HT-29 (cell line): ENCODE results near the gene PRRX2. TPM values are rescaled to one million over a fixed set of nuclear protein-coding genes. Genes with fewer than 3 reads are reported as not detected.
"Not testable (repeated sequence)": the region's sequence is repeated elsewhere in the genome, so short reads cannot be mapped to it uniquely, and the experiment has no call there.

Experiments
- DNase-seq: peaks from one replicate; pipeline ENCODE4 v3.0.0-alpha.2; 2015; ENCODE audit warnings: low spot score
- total RNA-seq: library from RNA; depleted of rRNA; stranded (reverse); fragments of >200 nt; shearing (Covaris generic); gene quantifications from 2 replicates; pipeline ENCODE4 v1.2.3, GENCODE V29; 2014

The PRRX2 gene
- total RNA-seq, 1 experiment from 2014 or later: not detected

DNA sequence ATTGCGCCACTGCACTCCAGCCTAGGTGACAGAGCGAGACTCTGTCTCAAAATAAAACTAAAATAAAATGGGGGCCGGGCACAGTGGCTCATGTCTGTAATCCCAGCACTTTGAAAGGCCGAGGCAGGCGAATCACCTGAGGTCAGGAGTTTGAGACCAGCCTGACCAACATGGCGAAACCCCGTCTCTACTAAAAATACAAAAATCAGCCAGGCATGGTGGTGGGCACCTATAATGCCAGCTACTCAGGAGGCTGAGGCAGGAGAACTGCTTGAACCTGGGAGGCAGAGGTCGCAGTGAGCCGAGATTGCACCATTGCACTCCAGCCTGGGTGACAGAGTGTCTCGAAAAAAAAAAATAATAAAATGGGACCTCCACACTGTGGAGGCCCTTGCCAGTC is 29.1 kb upstream of the PRRX2 start:
- not testable (repeated sequence) for DNase-seq

DNA sequence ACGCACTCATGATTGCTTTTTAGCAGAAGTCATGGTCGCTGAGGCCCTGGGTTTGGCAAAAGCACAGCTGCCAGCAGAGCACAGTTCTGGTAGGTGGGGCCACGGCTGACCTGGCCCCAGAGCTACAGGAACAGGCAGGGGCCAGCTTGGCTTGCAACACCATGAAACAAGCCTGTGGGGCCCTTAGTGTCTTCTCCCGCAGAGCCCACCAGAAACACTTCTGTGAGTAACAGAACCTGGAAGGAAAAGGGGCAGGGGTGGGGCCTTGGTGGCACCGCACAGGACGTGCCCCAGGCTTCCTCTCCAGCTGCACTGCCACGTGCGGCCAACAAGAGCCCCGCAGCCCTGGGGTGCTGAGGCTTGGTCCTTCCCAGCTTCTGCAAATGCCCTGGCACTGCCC is 28.3 kb upstream of the PRRX2 start:
- no peak for DNase-seq

DNA sequence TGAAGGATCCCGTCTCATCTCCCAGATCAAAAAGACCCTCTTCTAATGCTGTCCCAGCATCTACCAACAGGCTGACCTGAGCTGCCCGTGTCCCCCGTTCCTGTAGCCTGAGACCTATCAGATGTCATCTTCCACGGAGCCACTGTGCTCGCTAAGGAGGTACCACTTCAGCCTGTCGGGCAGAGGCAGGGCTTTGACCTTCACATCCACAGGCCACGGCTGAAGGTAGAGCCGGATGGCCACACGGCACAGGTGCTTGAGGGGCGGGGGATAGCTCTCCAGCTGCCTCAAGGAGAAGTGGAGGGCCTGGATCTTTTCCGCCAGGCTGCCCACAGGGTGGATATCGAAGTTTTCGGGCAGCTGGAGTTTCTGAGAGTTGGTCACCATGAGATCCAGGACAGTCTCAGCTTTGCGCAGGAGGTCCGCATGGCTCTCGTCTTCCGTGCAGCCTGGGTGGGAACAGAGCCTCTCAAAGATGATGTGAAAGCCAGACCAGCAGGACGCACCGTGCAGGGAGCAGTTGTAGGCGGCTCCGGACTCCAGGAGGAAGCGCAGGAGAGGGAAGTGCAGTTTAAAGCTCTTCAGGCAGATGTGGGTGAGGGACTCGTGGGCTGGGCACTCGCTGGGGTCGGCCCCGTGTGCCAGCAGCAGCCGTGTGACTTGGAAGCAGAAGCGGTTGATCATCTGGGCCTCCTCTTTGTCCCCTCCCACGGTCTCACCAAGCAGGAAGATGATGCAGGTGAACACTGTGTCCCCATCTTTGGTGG is 27.6 kb upstream of the PRRX2 start:
- DNase-seq: no peak

DNA sequence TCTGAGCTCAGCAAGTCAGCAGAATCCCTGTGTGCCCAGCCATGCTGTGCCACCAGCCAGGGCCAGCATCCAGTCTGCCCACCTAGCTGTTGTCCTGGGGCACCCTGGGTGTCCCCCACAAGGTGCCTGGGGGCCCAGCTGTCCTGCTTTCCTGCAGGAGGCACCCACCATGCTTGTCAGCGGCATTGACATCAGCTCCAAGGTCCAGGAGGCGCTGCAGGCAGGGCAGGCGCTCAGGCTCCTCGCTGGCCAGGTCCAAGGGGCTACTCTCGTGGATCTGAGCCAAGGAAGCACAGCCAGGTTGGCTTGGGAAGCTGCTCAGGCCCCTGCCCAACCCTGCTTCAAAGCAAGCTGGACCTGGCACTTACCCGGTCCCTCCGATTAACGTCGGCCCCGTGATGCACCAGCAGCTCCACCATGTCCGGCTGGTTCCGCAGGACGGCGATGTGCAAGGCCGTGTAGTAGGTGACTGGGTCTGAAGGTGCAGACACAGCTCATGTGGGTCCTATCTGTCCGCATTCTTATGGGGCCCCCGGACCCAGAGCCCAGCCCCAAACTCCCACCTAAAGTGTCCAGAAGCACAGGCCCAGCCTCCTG is 26.3 kb upstream of the PRRX2 start:
- no peak for DNase-seq

DNA sequence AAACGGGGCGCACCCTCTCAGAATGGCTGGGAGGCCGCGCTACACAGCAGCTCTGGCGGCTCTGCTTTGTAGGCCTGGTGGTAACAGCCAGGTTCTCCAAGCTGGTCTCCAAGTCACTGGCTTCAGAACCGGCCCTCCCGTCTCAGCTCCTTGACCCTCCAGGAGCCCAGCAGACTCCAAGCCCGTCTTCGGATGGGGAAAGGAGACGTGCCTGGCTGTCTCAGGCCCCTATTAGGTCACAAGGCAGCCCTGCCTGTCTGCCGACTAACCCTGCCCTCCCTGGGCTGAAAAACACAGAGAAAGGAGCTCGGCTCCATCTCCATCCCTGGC is 25.7 kb upstream of the PRRX2 start:
- DNase-seq: no peak

DNA sequence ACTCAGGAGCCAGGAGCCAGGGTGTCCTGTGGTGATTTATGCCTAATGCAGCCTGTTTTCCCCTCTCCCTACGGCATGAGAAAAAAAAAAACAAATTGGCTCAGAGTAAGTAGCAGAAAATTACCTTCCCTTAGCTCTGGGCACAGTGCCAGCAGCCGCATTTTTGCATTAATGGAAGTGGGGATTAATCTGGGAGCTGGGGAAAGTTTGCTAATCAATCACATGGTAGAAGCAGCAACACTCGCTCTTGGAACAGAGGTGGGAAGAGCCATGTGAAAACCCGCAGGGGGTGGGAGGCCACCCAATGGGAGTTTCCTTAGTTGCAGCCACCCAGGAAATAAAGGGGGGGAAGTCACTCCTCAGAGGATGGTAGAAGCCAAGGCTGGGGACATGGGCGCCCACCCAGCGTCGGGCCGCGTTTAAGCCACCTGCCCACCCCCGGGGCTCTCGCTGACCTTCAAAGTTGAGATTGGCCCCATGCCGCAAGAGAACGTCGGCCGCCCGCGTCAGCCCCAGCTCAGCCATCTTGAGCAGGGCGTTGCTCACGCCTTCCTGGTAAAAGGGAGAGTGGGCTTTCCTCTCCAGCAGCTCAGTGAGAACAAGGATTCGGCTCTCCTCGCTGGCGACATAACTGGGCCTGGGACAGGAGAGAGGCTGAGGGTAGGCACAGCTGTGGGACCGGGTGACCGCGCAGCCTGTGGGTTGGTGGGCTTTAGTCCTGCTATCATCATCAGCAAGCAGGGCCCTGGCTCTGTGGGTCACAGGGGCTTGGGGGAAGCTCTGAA is 25.2 kb upstream of the PRRX2 start:
- DNase-seq: peak; percentile 38

DNA sequence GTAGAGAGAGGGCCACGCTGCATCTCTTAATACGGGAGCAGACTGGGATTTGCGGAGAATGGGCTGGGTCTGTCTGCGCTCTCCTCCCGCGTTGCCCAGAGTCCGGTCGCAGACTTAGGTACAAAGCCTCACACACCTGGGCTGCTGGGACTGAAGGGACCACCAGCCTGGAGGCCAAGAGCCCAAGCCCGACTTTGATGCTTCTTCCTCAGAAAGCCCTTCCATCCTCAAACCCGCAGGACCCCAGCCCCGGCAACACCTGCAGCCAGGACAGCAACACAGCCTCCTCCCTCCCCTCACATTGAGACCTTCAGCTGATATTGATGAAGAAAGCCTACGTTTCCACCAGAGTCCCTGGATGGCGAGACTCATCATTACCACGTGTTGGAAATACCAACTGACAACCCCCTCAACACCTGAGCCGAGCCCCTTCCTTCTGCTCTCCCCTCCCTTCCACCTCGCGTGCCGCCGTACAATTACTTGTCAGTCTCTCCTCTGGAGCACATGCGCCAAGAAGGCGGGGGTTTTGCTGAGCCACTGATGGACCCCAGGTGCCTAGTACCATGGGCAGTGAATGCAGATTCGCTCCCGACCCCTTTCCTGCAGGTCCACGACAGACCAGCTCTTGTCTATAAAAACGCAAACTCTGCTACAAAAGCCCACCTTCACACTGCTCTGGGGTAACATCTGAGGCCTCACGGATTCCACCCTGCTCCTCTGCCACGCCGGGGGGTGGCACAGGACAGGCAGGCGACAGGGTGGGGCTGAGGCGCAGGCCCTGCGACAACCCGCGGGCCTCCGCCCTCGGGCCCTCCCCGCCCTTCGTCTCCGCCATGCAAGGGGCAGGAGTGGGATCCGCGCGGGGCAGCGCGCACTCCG is 24.3 kb upstream of the PRRX2 start:
- peak; percentile 13 for DNase-seq

DNA sequence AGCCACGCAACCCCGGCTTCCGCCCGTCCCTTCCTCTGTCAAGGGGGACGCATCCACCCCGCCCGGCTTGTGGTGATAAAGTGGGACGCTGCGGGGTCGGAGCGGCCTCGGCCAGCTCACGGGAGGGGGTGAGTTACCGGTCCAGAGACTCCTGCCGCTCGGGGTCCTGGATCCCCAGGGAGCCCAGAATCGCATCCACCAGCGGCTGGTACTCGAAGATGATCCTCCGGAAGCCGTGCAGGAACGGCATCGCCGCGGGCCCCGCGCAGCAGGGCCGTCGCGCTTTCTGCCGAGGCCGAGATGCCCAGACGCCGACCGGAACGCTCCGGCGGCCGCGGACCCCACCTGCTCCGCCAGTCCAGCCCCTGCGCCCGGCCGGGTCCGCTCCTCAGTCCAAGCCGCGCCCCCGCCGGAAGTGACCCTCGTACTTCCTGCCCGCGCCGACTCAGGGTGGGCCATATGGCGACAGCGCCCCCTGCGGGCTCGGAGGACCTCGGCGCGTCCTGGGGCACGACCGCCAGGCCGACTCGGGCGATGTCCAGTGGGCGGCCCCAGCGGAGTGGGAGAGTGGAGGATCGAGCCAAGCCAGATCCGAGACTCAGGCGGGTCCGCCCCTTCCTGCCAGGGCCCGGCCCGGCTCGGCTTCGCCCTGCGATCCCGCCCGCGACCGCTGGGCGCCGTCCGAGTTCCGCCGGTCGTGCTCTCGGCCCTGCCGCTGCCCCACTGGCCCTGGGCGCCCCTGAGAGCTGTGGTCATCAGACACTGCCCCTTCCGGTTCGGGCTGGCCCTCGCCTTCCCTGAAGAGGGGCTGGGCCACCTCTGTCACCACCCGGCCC is 23.5 kb upstream of the PRRX2 start, which contains the start of gene ASB6:
Gene ASB6 (minus strand): TSS at position 402 of the 836 bp plus-strand sequence. CDS start 152 bp downstream, at position 250.
- peak; percentile 98 for DNase-seq

DNA sequence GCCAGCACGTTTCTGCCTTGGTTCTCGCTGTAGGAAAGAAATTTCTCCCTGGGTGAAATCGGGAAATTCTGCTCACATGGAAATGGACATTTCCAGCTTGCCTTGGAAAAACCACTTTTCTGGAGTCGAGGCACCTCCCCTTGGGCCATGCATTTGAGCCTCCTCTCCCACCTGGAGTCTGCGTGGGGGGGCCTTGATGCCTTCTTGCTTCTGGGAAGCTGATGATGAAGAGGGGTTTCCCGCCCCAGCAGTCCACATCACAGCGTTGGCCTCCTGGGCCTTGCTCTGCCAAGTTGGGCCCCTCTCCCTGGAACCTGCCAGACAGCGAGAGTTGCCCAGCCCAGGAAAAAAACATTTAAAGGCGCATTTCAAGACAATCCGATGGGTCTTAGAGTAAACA is 21.7 kb upstream of the PRRX2 start:
- no peak for DNase-seq

DNA sequence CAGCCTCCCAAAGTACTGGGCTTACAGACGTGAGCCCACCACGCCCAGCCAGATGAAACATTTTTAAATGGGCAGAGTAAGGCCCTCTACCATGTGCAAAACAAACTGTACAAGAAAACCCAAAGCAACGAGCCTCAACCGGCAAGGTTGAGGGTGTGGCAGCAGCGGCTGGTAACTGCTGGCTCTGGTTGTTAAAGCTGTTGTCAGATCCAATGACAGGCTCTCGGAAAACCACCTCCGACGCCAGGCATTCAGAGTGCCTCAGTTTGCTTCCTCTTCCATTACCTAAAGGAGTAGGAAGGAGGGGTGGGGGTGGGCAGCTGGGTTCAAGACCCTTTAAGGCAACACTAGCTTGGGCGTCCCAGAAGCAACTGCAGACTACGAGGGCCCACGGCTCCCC is 21.1 kb upstream of the PRRX2 start:
- no peak for DNase-seq

DNA sequence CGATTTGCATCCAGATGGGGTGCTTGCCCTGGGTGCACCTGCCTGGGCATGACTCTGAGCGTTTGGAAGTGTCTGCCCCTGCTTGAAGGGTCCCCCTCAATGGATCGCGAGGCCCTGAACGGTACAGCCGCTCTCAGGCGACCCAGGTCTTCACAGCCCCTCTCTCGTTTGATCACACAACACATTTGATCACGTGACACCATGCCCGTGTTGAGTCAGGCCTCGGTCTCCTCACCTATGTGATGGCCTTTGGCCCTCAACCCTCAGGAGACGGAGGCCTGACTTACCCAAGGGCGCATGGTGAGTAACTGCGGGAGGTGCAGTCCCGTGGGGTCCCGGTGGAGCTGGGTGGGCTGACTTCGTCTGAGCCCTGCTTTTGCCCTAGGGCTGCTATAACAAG is 20.5 kb upstream of the PRRX2 start:
- no peak for DNase-seq

DNA sequence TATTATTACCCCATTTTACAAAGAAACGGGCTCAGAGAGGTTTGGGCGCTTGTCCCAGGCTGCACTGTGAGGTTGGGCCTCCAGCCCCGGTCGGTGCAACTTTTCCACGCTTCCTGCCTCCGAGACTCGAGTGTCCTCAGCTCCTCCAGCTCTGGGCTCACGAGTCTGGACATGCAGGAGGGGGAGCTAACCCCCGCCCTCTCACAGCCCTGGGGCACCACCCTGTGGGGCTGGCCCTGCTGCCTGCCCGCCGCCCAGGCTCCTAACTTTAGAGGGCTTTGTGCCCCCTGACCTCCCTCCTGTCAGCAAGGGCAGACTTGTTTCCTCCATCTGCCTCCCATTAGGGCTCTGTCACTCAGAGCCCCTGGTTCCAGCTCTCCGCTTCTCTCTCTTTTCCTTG is 19.2 kb upstream of the PRRX2 start:
- no peak for DNase-seq

DNA sequence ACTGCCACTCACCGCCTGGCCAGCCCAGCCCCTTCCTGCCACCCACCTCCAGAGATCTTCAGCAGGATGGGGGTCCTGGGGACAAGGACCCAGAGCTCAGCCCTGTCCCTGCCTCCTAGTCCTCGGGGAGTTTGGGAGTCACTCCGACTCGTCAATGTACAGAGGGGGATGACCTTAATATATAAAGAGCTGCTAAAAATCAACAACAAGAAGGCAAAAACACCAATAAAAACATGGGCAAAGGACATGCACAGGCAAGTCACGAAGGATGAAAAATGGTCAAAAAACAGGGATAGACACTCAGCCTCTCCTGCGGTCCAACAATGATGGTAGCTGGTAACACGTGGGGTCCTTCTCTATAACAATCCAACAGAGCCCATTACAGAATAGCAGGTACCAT is 18.8 kb upstream of the PRRX2 start:
- no peak for DNase-seq

DNA sequence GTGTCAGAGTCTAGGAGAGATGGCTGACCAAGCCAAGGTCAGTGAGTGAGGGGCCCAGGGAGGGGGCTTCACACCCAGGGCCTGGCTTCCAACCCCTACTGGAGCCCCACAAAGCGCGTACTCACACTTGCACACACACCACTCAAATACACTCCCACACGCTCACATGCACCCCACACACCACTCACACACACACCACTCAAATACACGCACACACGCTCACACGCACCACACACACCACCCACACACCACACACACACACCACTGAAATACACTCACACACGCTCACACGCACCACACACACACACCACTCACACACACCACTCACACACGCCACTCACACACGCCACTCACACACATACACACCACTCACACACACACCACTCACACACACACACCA is 17.8 kb upstream of the PRRX2 start:
- DNase-seq: no peak

DNA sequence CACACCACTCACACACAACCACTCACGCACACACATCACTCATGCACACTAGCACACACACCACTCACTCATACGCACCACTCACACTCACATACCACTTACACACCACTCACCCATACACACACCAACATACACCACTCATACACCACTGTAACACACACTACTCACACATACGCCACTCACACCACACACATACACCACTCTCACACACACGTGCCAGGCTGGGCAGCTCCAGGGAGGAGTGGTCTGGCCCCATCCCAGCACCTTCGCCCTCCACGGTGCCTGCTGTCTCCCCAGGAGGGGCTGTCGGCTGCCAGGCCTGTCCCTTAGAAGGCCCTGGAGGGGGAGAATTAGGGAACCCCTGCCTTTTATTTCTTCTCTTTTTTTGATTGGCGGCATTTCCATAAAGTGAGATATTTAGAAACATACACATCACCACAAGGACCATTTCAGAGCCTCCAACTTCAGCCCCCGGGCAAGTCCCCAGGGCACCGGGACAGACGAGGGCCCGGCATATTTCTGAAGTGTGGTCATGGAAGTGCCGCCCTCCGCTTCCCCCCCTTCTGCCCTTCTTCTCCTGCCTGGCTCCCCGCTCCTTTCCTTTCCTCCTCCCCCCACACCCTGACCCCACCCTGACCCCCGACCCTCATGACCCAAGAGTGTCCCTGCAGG is 17.2 kb upstream of the PRRX2 start:
- DNase-seq: no peak

DNA sequence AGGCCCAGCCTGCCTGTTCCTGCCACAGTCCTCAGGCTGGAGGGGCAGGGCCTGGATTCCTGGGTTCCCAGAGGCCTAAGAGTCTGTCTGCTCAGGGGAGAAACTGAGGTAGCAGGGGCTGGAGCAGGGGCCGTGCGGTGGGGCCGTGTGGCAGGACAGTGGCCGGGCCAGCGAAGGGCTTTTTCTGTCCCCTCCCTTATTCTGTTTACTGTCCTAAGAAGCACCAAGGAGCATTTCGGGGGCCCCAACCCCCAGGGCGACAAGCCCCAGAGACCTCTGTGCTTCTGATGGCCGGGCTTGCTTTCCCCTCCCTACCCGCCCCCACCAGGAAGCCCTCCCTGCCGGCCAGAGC is 16.7 kb upstream of the PRRX2 start:
- no peak for DNase-seq

DNA sequence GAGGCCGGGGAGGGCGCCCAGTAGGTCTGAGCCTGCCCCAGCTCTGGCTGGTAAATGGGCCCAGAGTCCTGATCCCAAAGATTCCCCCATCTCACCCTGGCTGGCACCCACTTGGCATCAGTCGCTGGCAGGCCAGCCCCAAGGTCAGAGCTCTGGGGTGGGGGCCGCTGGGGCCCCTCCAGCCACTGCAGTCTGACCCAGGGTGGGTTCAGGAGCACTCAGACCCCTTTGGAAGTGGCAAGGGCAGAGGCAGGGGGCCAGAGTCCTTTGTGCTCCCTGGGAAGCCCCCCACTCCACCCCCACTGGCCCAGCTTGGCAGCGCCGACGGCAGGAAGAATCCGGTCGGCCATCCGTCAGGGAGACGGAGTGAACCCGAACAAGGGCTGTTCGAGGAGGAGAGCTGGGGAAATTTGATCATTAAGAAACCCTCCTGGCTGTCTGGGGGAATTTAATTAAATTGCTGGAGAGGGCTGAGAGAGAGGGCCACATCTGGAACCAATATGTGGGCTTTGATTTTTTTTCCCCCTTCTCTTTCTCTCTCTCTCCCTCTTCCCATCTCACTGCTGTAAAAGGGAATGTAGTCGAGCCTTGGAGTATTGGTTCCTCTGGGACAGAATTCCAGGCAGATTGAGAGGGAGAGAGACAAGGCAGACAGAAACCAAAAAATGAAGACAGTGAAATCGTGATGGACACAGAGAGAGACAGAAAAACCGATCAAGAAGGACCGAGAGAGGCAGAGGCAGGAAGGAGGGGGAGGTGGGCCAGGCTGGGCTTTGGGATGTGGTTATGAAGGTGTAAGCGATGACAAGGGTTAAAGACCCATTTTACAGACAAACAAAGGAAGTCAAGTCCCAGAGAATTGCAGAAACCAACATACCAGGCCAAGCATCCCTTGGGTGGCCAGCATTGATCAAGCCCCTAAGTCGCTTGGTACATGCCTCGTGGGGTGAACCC is 15.4 kb upstream of the PRRX2 start:
- no peak for DNase-seq

DNA sequence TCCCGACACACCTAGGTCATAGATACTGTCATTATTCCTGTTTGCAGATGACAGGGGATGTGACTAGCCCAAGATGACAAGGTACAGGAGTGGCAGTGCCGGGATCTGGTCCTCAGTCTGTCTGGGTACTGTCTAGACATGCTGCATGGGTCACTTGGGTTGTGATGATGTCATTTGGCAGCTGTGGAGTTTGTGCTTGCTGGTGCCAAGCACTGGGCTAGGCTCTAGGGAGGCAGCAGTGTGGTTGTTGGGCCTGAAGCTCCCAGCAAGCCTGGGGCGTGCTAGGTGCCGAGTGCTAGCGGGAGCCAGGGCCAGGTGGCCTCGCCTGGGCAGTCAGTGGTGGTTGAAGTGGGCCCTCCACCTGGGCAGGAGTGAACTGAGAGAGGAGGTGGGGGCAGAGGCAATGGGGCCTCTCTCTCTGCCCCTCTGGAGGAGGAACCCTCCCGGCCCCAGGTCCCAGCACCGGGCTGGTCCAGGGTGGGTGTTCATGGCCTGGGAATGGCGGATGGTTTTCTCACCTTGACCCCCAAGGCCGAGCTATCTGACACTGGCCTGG is 14.7 kb upstream of the PRRX2 start:
- DNase-seq: no peak
